Measurements from ENCODE around the gene TCF7L1.

DNA sequence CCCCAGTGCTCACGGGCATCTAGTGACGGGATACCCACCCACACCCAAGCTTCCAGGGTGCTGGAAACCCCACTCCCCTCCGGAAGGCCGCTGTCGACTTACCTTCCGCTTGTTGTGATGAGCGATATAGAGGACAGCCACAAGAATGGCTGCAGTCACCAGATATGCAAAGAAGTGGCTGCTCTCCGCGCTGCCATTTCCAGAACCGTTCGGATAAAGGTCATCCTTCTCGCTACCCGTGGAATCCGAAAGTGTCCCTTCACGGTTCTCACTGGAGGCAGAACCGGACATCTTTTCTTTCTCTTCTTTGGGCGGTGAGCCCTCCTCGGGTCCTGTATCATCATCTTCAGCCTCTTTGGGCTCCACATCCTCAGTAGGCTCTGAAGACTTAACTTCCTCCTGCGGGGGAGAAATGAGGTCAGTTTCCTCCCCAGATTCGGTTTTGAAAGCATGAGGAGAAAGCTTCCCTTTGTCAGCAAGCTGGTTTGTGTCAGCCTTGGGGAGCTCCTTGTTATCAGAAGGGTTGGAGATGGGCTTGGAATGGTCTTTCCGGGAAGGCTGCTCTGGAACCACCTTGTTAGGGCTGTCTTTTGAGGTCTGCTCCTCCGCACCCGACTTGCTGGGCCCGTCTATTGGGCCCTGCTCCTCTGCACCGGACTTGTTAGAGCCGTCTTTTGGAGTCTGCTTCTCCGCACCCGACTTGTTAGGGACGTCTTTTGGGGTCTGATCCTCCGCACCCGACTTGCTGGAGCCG, 193.4 kb downstream of the TCF7L1 start:
- TF ChIP-seq, protein P1, sequence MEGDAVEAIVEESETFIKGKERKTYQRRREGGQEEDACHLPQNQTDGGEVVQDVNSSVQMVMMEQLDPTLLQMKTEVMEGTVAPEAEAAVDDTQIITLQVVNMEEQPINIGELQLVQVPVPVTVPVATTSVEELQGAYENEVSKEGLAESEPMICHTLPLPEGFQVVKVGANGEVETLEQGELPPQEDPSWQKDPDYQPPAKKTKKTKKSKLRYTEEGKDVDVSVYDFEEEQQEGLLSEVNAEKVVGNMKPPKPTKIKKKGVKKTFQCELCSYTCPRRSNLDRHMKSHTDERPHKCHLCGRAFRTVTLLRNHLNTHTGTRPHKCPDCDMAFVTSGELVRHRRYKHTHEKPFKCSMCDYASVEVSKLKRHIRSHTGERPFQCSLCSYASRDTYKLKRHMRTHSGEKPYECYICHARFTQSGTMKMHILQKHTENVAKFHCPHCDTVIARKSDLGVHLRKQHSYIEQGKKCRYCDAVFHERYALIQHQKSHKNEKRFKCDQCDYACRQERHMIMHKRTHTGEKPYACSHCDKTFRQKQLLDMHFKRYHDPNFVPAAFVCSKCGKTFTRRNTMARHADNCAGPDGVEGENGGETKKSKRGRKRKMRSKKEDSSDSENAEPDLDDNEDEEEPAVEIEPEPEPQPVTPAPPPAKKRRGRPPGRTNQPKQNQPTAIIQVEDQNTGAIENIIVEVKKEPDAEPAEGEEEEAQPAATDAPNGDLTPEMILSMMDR (IDR thresholded peaks at IDR 0.05), result no peak
- no peak for TF ChIP-seq POLR2A (IDR thresholded peaks at IDR 0.05)

Measured in esophagus squamous epithelium (tissue), 4 donors.